GM12878 (cell line): ENCODE measurements around the gene ARTN.

Experiments used
- CTCF ChIP-seq, 3 experiments: IDR thresholded peaks in 2 of 3; conservative IDR thresholded peaks in 1 of 3; 2 replicates each; pipeline ENCODE4 v1.5.1; 2011; ENCODE audit warnings: low read depth in 3 of 3, low read length in 3 of 3, mild to moderate bottlenecking in 3 of 3, control low read depth in 2 of 3, moderate library complexity in 2 of 3, inconsistent platforms in 1 of 3, mixed read lengths in 1 of 3; ENCODE audit not compliant: control insufficient read depth in 2 of 3, insufficient read depth in 1 of 3; ENCODE audit errors: extremely low read depth in 1 of 3
- ESRRA ChIP-seq: IDR thresholded peaks from 2 replicates; pipeline ENCODE4 v1.6.1; 2012; ENCODE audit warnings: mild to moderate bottlenecking, low read length, improper control_type of control experiment
- JUND ChIP-seq: IDR thresholded peaks from 2 replicates; pipeline ENCODE4 v1.6.1; 2012; ENCODE audit warnings: low read depth, mild to moderate bottlenecking, low read length, improper control_type of control experiment, moderate library complexity
- NFYA ChIP-seq: IDR thresholded peaks from 2 replicates; pipeline ENCODE4 v1.6.1; 2011; ENCODE audit warnings: low read depth, mild to moderate bottlenecking, low read length, improper control_type of control experiment, borderline replicate concordance
- NR2C2 ChIP-seq: IDR thresholded peaks from 2 replicates; pipeline ENCODE4 v1.6.1; 2011; ENCODE audit warnings: borderline replicate concordance, low read depth; ENCODE audit not compliant: control insufficient read depth, insufficient read length
- SIX5 ChIP-seq: IDR thresholded peaks from 2 replicates; pipeline ENCODE4 v1.6.1; 2011; ENCODE audit warnings: mild to moderate bottlenecking, low read depth, low read length, moderate library complexity; ENCODE audit not compliant: severe bottlenecking
- SRF ChIP-seq, 2 experiments: IDR thresholded peaks; 2 replicates each; pipeline ENCODE4 v1.6.1; 2011; ENCODE audit warnings: low read depth in 2 of 2, low read length in 2 of 2, mild to moderate bottlenecking in 1 of 2, moderate library complexity in 1 of 2

- TF ChIP-seq CTCF (IDR thresholded peaks at IDR 0.05 in 2 of 3, conservative IDR thresholded peaks at IDR 0.05 in 1 of 3; ENCODE audit: control insufficient read depth in 2 of 3, extremely low read depth in 1 of 3, insufficient read depth in 1 of 3, low read depth in 3 of 3, low read length in 3 of 3) (no peak), SIX5 (no peak), NR2C2 (no peak), ESRRA (no peak), NFYA (no peak), SRF (IDR thresholded peaks at IDR 0.05; ENCODE audit: low read depth in 2 of 2, low read length in 2 of 2) (no peak), JUND (no peak)
Observed at GRCh38 chr1:43986712-43987111, 53.1 kb downstream of the ARTN start.
